Activated CD8-positive, alpha-beta T cell treated with anti-CD3 and anti-CD28 coated beads, Interleukin-2, amount 10 ng/mL, durations not matched to agents 7 days and 5 days (primary cell): Measurements from ENCODE around the gene RNF31. TPM values are rescaled to one million over a fixed set of nuclear protein-coding genes. Genes with fewer than 3 reads are reported as not detected.

Source experiments
- ATAC-seq: fragments of 150-1000 bp; cut with Tn5 transposase; one replicate; pipeline ENCODE4 v1.10.0; 2021; ENCODE audit warnings: moderate library complexity
- CTCF ChIA-PET: fragments of 350-600 bp; sonication (Branson Sonifier 250); formaldehyde crosslinking; loops from one replicate; lab custom pipeline; 2021; ENCODE audit warnings: antibody characterized with exemption; lab: Charles Lee
- POLR2A ChIA-PET: fragments of 350-600 bp; sonication (Branson Sonifier 250); formaldehyde crosslinking; loops from one replicate; lab custom pipeline; 2021; ENCODE audit warnings: antibody characterized with exemption; lab: Charles Lee
- DNase-seq: peaks from one replicate; pipeline ENCODE4 v3.0.0-alpha.2; 2020
- H3K27ac Mint-ChIP-seq: one replicate; pipeline ENCODE4 v1.8.0; 2021; ENCODE audit warnings: mild to moderate bottlenecking, mixed read lengths
- H3K27me3 Mint-ChIP-seq: one replicate; pipeline ENCODE4 v1.8.0; 2021; ENCODE audit warnings: low read depth, mixed read lengths
- H3K36me3 Mint-ChIP-seq: one replicate; pipeline ENCODE4 v1.8.0; 2021; ENCODE audit warnings: low read depth, mixed read lengths
- H3K4me1 Mint-ChIP-seq: one replicate; pipeline ENCODE4 v1.8.0; 2021; ENCODE audit warnings: low read depth, mixed read lengths
- H3K4me3 Mint-ChIP-seq: one replicate; pipeline ENCODE4 v1.8.0; 2021; ENCODE audit warnings: mild to moderate bottlenecking, mixed read lengths
- H3K9me3 Mint-ChIP-seq: one replicate; pipeline ENCODE4 v1.8.0; 2022; ENCODE audit warnings: mixed read lengths; ENCODE audit not compliant: insufficient read depth
- total RNA-seq, 2 experiments: library from RNA; stranded (reverse); gene quantifications; one replicate each; pipeline ENCODE4 v1.2.3, GENCODE V29; 2021

The RNF31 gene
- total RNA-seq, 2 experiments from 2014 or later = 123 to 142 TPM

GRCh38 chr14:24160499-24160849 is 13.2 kb downstream of the RNF31 start:
- peaks cover 86% of the 10 kb centered on the region for H3K36me3 Mint-ChIP-seq
- no peaks in the 10 kb centered on the region for H3K9me3 Mint-ChIP-seq
- peak overlapping the region; percentile 100 for H3K27ac Mint-ChIP-seq
- peak overlapping the region; percentile 92 for H3K4me3 Mint-ChIP-seq
- DNase-seq (no peak), ATAC-seq (no peak)
- CTCF ChIA-PET = interaction anchor here (1.1 to 4.2 kb wide), 29 partner anchors 10 to 150 kb away, joined by 3 to 77 read pairs (median 9); partner anchors contain the start of genes CHMP4A, CIDEB, DCAF11 and EMC9
- H3K4me1 Mint-ChIP-seq = peaks cover 51% of the 10 kb centered on the region
- POLR2A ChIA-PET = interaction anchor here (0.6 to 7.6 kb wide), 34 partner anchors 11 to 1668 kb away, joined by 3 to 229 read pairs (median 14); partner anchors contain the start of genes CBLN3, CHMP4A, DCAF11 and EMC9
- H3K27me3 Mint-ChIP-seq = no peaks in the 10 kb centered on the region

DNA sequence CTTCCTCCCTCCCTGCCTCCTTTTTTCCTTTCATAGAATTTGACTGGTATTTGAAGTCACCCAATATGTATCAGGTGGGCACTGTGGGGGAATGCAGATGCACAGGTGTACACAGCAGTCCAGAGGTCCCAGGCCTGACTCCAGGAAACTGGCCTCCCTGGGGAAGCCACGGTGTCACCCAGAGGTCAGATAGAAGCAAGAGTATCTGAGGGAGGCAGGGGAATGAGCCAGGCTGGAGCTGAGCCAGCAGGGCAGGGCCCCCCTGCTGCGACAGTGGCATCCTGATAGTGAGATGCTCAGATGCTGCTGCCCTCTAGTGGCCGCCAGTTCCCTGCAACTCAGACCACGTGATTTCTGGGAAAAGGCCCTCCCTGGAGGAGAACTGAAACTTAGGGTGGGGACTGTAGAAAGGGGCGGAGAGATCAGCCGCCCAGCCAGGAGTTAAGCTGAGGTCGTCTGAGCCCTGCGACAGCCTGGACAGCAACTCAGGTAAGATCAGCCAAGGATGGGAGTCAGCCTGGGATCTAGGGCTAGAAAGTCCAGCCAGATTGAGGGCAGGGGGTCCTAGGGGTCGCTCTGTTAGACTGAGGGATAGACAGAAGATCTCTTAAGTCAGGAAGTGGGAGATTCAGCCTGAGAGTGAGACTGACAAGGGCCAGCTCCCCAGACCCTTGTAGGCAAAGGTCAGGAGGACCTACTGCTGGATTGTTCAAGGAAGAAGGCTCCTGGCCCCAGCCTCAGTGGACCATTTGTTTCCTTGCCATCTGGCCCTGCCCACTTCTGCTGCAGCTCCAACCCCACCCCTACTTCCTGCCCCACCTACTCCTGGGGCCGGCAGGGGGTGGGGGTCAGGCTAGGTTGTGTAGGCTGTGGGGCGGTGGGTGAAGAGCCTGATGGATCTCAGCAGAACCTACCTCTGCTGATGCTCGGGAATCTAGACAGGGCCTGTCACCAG is 13.8 kb downstream of the RNF31 start, which contains the start of gene IRF9:
TSS of gene IRF9 (plus strand) at position 416 of the 955 bp plus-strand sequence. CDS start 880 bp downstream, outside the sequence.
- Mint-ChIP-seq H3K27me3 (no peaks in the 10 kb centered on the region), H3K9me3 (no peaks in the 10 kb centered on the region), H3K36me3 (peaks cover 88% of the 10 kb centered on the region), H3K4me1 (peaks cover 58% of the 10 kb centered on the region), H3K27ac (peak within 1 kb of the TSS; percentile 100), H3K4me3 (peak within 1 kb of the TSS; percentile 92)
- DNase-seq (peak; percentile 99), ATAC-seq (peak; percentile 86)
- CTCF ChIA-PET = interaction anchor here (0.7 to 4.2 kb wide), 39 partner anchors 10 to 270 kb away, joined by 3 to 77 read pairs (median 6); partner anchors contain the start of genes CARMIL3, CHMP4A, CIDEB and DCAF11
- POLR2A ChIA-PET = interaction anchor here (0.5 to 7.6 kb wide), 41 partner anchors 10 to 1228 kb away, joined by 3 to 229 read pairs (median 7); partner anchors contain the start of genes CBLN3, CHMP4A, DCAF11 and EMC9

DNA sequence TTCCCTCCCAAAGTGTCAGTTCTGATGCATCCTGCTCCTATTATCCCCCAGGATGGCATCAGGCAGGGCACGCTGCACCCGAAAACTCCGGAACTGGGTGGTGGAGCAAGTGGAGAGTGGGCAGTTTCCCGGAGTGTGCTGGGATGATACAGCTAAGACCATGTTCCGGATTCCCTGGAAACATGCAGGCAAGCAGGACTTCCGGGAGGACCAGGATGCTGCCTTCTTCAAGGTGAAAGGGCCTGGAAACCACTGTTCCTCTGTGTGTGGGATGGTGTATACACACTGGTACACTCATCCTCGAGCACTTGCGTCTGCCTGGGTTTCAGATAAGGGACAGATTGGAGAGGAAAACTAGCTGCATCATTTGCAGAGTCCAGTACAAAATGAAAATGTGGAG is 14.8 kb downstream of the RNF31 start:
- DNase-seq (no peak), ATAC-seq (no peak)
- POLR2A ChIA-PET = interaction anchor here (0.6 to 7.6 kb wide), 28 partner anchors 9 to 1068 kb away, joined by 3 to 229 read pairs (median 16); partner anchors contain the start of genes CHMP4A, DCAF11, EMC9 and IPO4
- no peaks in the 10 kb centered on the region for H3K9me3 Mint-ChIP-seq
- H3K27me3 Mint-ChIP-seq = no peaks in the 10 kb centered on the region
- H3K36me3 Mint-ChIP-seq = peaks cover 91% of the 10 kb centered on the region
- peak overlapping the region; percentile 100 for H3K27ac Mint-ChIP-seq
- CTCF ChIA-PET = interaction anchor here (1.1 to 4.2 kb wide), 18 partner anchors 9 to 269 kb away, joined by 3 to 77 read pairs (median 11); partner anchors contain the start of genes CARMIL3, CHMP4A, CIDEB and DCAF11
- H3K4me3 Mint-ChIP-seq = peak overlapping the region; percentile 92
- peaks cover 60% of the 10 kb centered on the region for H3K4me1 Mint-ChIP-seq

DNA sequence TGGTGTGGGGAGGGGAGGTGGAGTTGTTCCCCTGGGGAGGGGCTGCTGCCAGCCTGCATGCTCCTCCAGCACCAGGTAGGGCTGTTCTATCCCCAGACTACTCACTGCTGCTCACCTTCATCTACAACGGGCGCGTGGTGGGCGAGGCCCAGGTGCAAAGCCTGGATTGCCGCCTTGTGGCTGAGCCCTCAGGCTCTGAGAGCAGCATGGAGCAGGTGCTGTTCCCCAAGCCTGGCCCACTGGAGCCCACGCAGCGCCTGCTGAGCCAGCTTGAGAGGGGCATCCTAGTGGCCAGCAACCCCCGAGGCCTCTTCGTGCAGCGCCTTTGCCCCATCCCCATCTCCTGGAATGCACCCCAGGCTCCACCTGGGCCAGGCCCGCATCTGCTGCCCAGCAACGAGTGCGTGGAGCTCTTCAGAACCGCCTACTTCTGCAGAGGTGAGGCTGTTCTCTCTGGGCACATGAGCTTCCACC is 17.3 kb downstream of the RNF31 start:
- H3K27me3 Mint-ChIP-seq = no peaks in the 10 kb centered on the region
- ChIA-PET CTCF (interaction anchor here (1.1 kb wide), 1 partner anchor 133 kb away, joined by 3 read pairs; no protein-coding TSS in a partner anchor), POLR2A (interaction anchor here (0.6 to 7.6 kb wide), 13 partner anchors 9 to 84 kb away, joined by 3 to 229 read pairs (median 4); partner anchors contain the start of genes DCAF11, IPO4, NRL and PSME2)
- peaks cover 66% of the 10 kb centered on the region for H3K4me1 Mint-ChIP-seq
- no peaks in the 10 kb centered on the region for H3K9me3 Mint-ChIP-seq
- no peak for DNase-seq
- peaks cover 84% of the 10 kb centered on the region for H3K36me3 Mint-ChIP-seq
- peak overlapping the region; percentile 82 for H3K27ac Mint-ChIP-seq
- peak overlapping the region; percentile 20 for H3K4me3 Mint-ChIP-seq
- no peak for ATAC-seq

DNA sequence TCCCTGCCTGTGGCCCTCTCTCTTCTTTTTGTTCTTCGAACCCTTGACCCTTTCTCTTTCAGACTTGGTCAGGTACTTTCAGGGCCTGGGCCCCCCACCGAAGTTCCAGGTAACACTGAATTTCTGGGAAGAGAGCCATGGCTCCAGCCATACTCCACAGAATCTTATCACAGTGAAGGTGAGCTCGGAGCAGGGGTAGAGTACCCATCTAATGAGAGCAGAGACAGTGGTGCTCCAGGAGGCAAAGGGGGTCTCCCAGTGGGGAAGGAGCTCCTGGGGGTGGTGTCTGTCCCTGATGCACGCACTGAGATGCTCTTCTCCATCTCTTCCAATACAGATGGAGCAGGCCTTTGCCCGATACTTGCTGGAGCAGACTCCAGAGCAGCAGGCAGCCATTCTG is 18.5 kb downstream of the RNF31 start:
- peaks cover 63% of the 10 kb centered on the region for H3K4me1 Mint-ChIP-seq
- ATAC-seq (no peak), DNase-seq (no peak)
- CTCF ChIA-PET = no interaction called here
- no peaks in the 10 kb centered on the region for H3K9me3 Mint-ChIP-seq
- H3K27ac Mint-ChIP-seq = no peak overlapping the region
- H3K4me3 Mint-ChIP-seq = no peak overlapping the region
- H3K27me3 Mint-ChIP-seq = no peaks in the 10 kb centered on the region
- peaks cover 82% of the 10 kb centered on the region for H3K36me3 Mint-ChIP-seq
- POLR2A ChIA-PET = interaction anchor here (1.2 to 7.6 kb wide), 7 partner anchors 12 to 51 kb away, joined by 3 to 229 read pairs (median 11); partner anchors contain the start of genes DCAF11, IPO4, NRL and PSME2

DNA sequence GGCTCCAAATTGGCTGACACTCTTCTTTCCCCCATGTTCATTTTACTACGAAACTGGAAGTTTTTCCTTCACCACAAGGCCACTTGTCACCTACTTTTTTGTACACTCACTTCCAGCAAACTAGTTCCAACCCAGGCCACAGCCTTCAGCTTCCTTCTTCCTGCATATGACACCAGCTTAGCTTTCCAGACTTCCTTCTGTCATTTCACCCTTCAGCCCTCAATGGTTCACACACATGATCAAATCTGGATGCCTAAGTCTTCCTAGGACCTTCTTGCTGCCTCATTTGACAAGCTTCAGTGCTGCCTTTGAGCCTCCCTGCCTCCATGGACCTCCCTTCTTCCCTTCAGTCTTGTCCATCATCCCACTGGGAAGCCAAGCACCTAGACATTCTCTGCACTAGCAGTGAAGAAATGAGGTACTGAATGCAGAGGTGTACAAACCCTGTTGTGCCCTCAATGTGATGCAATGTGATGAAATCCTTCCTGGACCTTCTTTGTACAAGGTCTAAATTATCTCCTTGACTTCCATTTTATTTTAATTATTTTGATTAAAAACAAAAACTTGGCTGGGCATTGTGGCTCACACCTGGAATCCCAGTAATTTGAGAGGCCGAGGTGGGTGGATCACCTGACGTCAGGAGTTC is 20.3 kb downstream of the RNF31 start:
- Mint-ChIP-seq H3K36me3 (peaks cover 78% of the 10 kb centered on the region), H3K9me3 (no peaks in the 10 kb centered on the region), H3K4me1 (peaks cover 72% of the 10 kb centered on the region), H3K27me3 (no peaks in the 10 kb centered on the region), H3K4me3 (no peak overlapping the region), H3K27ac (peak overlapping the region; percentile 63)
- DNase-seq (no peak), ATAC-seq (no peak)
- POLR2A ChIA-PET = interaction anchor here (0.6 to 1.4 kb wide), 6 partner anchors 11 to 73 kb away, joined by 3 to 9 read pairs (median 4); partner anchors contain the start of gene EMC9
- CTCF ChIA-PET = no interaction called here

DNA sequence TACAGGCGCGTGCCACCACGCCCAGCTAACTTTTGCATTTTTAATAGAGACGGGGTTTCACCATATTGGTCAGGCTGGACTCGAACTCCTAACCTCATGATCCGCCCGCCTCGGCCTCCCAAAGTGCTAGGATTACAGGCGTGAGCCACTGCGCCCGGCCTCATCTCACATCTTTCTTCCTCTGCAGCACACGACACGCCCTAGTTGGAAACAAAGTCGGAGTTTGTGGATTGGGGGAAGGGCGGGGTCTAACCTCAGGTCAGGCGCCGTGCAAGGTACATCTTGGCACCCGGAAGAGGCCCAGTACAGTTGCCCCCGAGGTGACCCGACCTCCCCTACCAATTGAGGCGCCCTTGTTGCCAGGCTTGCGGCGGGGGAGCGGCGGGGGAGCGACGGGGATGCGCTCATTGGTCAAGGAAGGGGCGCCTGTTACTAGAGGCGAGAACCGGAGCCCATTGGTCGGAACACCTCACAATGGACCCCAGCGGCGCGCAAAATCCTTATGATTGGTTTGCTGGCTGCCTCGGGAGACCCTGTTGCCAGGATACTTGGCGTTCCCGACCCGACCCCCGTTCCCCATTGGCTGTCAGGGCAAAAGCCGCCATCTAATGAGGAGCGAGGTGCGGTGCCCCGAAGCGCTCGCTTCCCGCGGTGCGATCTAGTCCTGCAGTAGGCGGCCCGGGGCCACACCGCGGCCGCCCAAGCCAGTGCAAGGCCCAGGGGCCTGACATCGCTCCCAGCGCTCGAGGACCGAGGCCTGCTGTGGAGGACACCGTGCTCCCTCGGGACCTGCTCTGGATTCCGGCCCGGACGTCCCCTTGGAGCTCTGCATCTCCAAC is 24.3 kb downstream of the RNF31 start, which contains the start of gene REC8:
TSS of gene REC8 (plus strand) at position 659 of the 839 bp plus-strand sequence. CDS start 473 bp downstream, outside the sequence.
- Mint-ChIP-seq H3K27me3 (no peaks in the 10 kb centered on the region), H3K4me3 (peak within 1 kb of the TSS; percentile 77), H3K36me3 (peaks cover 60% of the 10 kb centered on the region), H3K27ac (peak within 1 kb of the TSS; percentile 81), H3K9me3 (no peaks in the 10 kb centered on the region), H3K4me1 (peaks cover 50% of the 10 kb centered on the region)
- DNase-seq (peak; percentile 85), ATAC-seq (peak; percentile 77)
- POLR2A ChIA-PET = interaction anchor here (0.6 to 6.2 kb wide), 10 partner anchors 9 to 1036 kb away, joined by 3 to 74 read pairs (median 4); partner anchors contain the start of genes IPO4 and IRF9
- CTCF ChIA-PET = interaction anchor here (0.6 to 2.5 kb wide), 2 partner anchors 11 to 44 kb away, joined by 5 to 7 read pairs; partner anchors contain the start of genes IRF9 and MDP1

DNA sequence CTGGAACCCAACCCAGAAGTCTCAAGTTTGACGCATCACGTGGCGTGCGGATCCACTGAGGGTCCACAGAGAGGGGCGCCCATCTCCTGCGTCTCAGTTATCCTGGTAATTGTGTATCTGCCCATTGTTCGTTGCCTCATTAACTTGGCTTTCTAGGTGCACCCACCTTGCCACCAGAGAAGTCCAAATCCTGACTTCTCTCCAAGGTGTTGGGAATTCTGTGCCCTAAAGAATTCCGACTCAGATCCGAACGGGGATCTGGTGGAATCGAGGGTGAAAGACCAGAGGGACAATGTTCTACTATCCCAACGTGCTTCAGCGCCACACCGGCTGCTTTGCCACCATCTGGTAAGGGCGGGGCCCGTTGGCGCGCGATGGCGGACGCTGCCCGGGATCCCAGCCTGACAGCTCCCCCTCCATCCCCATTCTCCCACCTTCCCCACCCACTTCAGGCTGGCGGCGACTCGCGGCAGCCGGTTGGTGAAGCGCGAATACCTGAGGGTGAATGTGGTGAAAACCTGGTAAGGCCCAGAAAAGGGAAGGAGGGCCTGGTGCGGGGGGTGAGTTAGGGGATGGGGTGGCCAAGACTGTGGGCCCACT is 25.1 kb downstream of the RNF31 start:
- Mint-ChIP-seq H3K36me3 (peaks cover 60% of the 10 kb centered on the region), H3K4me3 (peak overlapping the region; percentile 77), H3K27me3 (no peaks in the 10 kb centered on the region), H3K4me1 (peaks cover 44% of the 10 kb centered on the region), H3K9me3 (no peaks in the 10 kb centered on the region), H3K27ac (peak overlapping the region; percentile 72)
- ChIA-PET POLR2A (interaction anchor here (2.0 to 6.2 kb wide), 3 partner anchors 11 to 15 kb away, joined by 4 to 74 read pairs (median 25); partner anchors contain the start of genes IPO4 and IRF9), CTCF (interaction anchor here (2.5 kb wide), 1 partner anchor 11 kb away, joined by 7 read pairs; the partner anchor contains the start of gene IRF9)
- no peak for DNase-seq
- ATAC-seq = no peak

DNA sequence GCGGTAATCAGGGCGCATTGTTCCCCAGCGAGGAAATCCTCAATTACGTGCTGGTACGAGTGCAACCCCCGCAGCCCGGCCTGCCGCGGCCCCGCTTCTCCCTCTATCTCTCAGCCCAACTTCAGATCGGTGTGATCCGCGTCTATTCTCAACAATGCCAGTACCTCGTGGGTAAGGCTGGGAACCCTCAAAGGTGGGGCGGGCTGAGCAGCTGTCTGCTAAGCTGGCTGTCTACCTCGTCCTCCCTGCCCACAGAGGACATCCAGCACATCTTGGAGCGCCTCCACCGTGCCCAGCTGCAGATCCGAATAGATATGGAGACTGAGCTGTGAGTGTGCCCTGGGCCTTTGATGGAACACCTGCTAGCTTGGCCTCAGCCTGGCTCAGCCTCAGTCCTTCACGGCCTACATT is 25.6 kb downstream of the RNF31 start:
- H3K9me3 Mint-ChIP-seq = no peaks in the 10 kb centered on the region
- ChIA-PET POLR2A (interaction anchor here (0.9 to 6.2 kb wide), 5 partner anchors 8 to 14 kb away, joined by 3 to 74 read pairs (median 4); partner anchors contain the start of genes IPO4 and IRF9), CTCF (interaction anchor here (0.7 to 1.0 kb wide), 2 partner anchors 11 to 70 kb away, joined by 3 to 4 read pairs; partner anchors contain the start of genes IRF9 and TINF2)
- H3K4me1 Mint-ChIP-seq = peaks cover 41% of the 10 kb centered on the region
- H3K27me3 Mint-ChIP-seq = no peaks in the 10 kb centered on the region
- ATAC-seq = no peak
- H3K36me3 Mint-ChIP-seq = peaks cover 58% of the 10 kb centered on the region
- peak overlapping the region; percentile 60 for H3K27ac Mint-ChIP-seq
- DNase-seq = no peak
- H3K4me3 Mint-ChIP-seq = peak overlapping the region; percentile 77
